Measurements from ENCODE around the gene GPR157.

The GPR157 gene

GRCh38 chr1:9073143-9073542, 55.8 kb downstream of the GPR157 start:
- Mint-ChIP-seq H3K4me1 (ENCODE audit: low read depth) (peaks cover 13% of the 10 kb centered on the region), H3K27me3 (peaks cover 11% of the 10 kb centered on the region), H3K36me3 (no peaks in the 10 kb centered on the region)

GRCh38 chr1:9071554-9072235, 57.2 kb downstream of the GPR157 start:
- H3K27me3 Mint-ChIP-seq: peaks cover 11% of the 10 kb centered on the region
- H3K4me1 Mint-ChIP-seq (ENCODE audit: low read depth): peaks cover 13% of the 10 kb centered on the region
- no peak overlapping the region for H3K4me3 Mint-ChIP-seq
- no peak overlapping the region for H3K27ac Mint-ChIP-seq
- H3K36me3 Mint-ChIP-seq: no peaks in the 10 kb centered on the region
- no peaks in the 10 kb centered on the region for H3K9me3 Mint-ChIP-seq (ENCODE audit: low read depth)

More at GRCh38 chr1:9073143-9073542, 55.8 kb downstream of the GPR157 start:
- Mint-ChIP-seq H3K27ac (no peak overlapping the region), H3K9me3 (ENCODE audit: low read depth) (no peaks in the 10 kb centered on the region), H3K4me3 (no peak overlapping the region)

- H3K27me3 Mint-ChIP-seq: peaks cover 7% of the 10 kb centered on the region
- H3K4me3 Mint-ChIP-seq: no peak overlapping the region
- no peaks in the 10 kb centered on the region for H3K9me3 Mint-ChIP-seq (ENCODE audit: low read depth)
- H3K27ac Mint-ChIP-seq: no peak overlapping the region
- peaks cover 7% of the 10 kb centered on the region for H3K4me1 Mint-ChIP-seq (ENCODE audit: low read depth)
- H3K36me3 Mint-ChIP-seq: no peaks in the 10 kb centered on the region
Observed at GRCh38 chr1:9070486-9070885, 58.4 kb downstream of the GPR157 start.

GRCh38 chr1:9069326-9070100, 59.4 kb downstream of the GPR157 start, which contains the start of gene SLC2A5:
Gene SLC2A5 (minus strand): TSS chr1:9069635. CDS start chr1:9069536, 99 bp downstream.
- peaks cover 3% of the 10 kb centered on the region for H3K27me3 Mint-ChIP-seq
- no peaks in the 10 kb centered on the region for H3K36me3 Mint-ChIP-seq
- H3K4me1 Mint-ChIP-seq (ENCODE audit: low read depth): no peaks in the 10 kb centered on the region
- no peak within 1 kb of the TSS for H3K4me3 Mint-ChIP-seq
- no peak within 1 kb of the TSS for H3K27ac Mint-ChIP-seq
- no peaks in the 10 kb centered on the region for H3K9me3 Mint-ChIP-seq (ENCODE audit: low read depth)

GRCh38 chr1:9068981-9069325, 59.9 kb downstream of the GPR157 start:
- Mint-ChIP-seq H3K9me3 (ENCODE audit: low read depth) (no peaks in the 10 kb centered on the region), H3K27me3 (peaks cover 3% of the 10 kb centered on the region), H3K4me1 (ENCODE audit: low read depth) (no peaks in the 10 kb centered on the region), H3K4me3 (no peak overlapping the region), H3K36me3 (no peaks in the 10 kb centered on the region), H3K27ac (no peak overlapping the region)

GRCh38 chr1:9066945-9067807, 61.7 kb downstream of the GPR157 start:
- Mint-ChIP-seq H3K4me3 (no peak overlapping the region), H3K4me1 (ENCODE audit: low read depth) (no peaks in the 10 kb centered on the region), H3K36me3 (no peaks in the 10 kb centered on the region), H3K27ac (no peak overlapping the region), H3K9me3 (ENCODE audit: low read depth) (no peaks in the 10 kb centered on the region), H3K27me3 (no peaks in the 10 kb centered on the region)

- Mint-ChIP-seq H3K4me1 (ENCODE audit: low read depth) (no peaks in the 10 kb centered on the region), H3K36me3 (no peaks in the 10 kb centered on the region), H3K27me3 (no peaks in the 10 kb centered on the region), H3K4me3 (no peak overlapping the region), H3K27ac (no peak overlapping the region), H3K9me3 (ENCODE audit: low read depth) (no peaks in the 10 kb centered on the region)
Observed at GRCh38 chr1:9065213-9065751, 63.6 kb downstream of the GPR157 start.

- H3K36me3 Mint-ChIP-seq: no peaks in the 10 kb centered on the region
- no peaks in the 10 kb centered on the region for H3K27me3 Mint-ChIP-seq
- H3K4me1 Mint-ChIP-seq (ENCODE audit: low read depth): no peaks in the 10 kb centered on the region
- H3K27ac Mint-ChIP-seq: no peak overlapping the region
- H3K9me3 Mint-ChIP-seq (ENCODE audit: low read depth): no peaks in the 10 kb centered on the region
- no peak overlapping the region for H3K4me3 Mint-ChIP-seq
Observed at GRCh38 chr1:9062846-9063245, 66.1 kb downstream of the GPR157 start.

- Mint-ChIP-seq H3K27ac (no peak overlapping the region), H3K36me3 (no peaks in the 10 kb centered on the region), H3K9me3 (ENCODE audit: low read depth) (no peaks in the 10 kb centered on the region), H3K4me3 (no peak overlapping the region), H3K27me3 (no peaks in the 10 kb centered on the region), H3K4me1 (ENCODE audit: low read depth) (no peaks in the 10 kb centered on the region)
Observed at GRCh38 chr1:9062021-9062471, 66.9 kb downstream of the GPR157 start.

- H3K4me1 Mint-ChIP-seq (ENCODE audit: low read depth): no peaks in the 10 kb centered on the region
- H3K4me3 Mint-ChIP-seq: no peak overlapping the region
- H3K27ac Mint-ChIP-seq: no peak overlapping the region
- H3K9me3 Mint-ChIP-seq (ENCODE audit: low read depth): no peaks in the 10 kb centered on the region
- H3K27me3 Mint-ChIP-seq: no peaks in the 10 kb centered on the region
- no peaks in the 10 kb centered on the region for H3K36me3 Mint-ChIP-seq
Observed at GRCh38 chr1:9061252-9061960, 67.5 kb downstream of the GPR157 start.

- H3K27ac Mint-ChIP-seq: no peak overlapping the region
- H3K27me3 Mint-ChIP-seq: no peaks in the 10 kb centered on the region
- H3K36me3 Mint-ChIP-seq: no peaks in the 10 kb centered on the region
- no peaks in the 10 kb centered on the region for H3K9me3 Mint-ChIP-seq (ENCODE audit: low read depth)
- H3K4me1 Mint-ChIP-seq (ENCODE audit: low read depth): no peaks in the 10 kb centered on the region
- no peak overlapping the region for H3K4me3 Mint-ChIP-seq
Observed at GRCh38 chr1:9059891-9060744, 68.8 kb downstream of the GPR157 start.

GRCh38 chr1:9058465-9058864, 70.4 kb downstream of the GPR157 start:
- Mint-ChIP-seq H3K27me3 (no peaks in the 10 kb centered on the region), H3K4me1 (ENCODE audit: low read depth) (no peaks in the 10 kb centered on the region), H3K4me3 (no peak overlapping the region), H3K36me3 (no peaks in the 10 kb centered on the region), H3K27ac (no peak overlapping the region), H3K9me3 (ENCODE audit: low read depth) (no peaks in the 10 kb centered on the region)

GRCh38 chr1:9057851-9058250, 71.1 kb downstream of the GPR157 start:
- Mint-ChIP-seq H3K4me3 (no peak overlapping the region), H3K9me3 (ENCODE audit: low read depth) (no peaks in the 10 kb centered on the region), H3K27ac (no peak overlapping the region), H3K4me1 (ENCODE audit: low read depth) (no peaks in the 10 kb centered on the region), H3K27me3 (no peaks in the 10 kb centered on the region), H3K36me3 (no peaks in the 10 kb centered on the region)
